ENCODE results near the gene MFAP2.

Gene MFAP2

DNA sequence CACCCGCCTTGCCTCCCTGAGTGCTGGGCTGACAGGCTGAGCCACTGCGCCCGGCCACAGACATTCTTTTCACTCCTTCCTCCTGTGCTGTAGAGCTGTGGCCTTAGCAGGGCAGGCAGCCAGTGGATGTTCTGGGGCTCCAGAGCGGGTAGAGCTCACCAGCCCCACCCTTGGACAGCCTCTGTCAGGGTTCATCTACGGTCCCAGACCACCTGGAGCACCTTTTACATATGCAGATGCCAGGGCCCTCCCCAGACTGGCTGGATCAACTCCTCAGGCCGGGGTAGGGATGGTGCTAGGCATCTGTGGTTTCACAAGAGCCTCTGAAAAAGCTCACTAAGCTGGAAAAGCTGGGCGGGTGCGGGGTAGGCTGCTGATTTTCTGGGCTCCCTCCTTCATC is 26.7 kb upstream of the MFAP2 start:
- DNase-seq (ENCODE audit: low spot score), result no peak

DNA sequence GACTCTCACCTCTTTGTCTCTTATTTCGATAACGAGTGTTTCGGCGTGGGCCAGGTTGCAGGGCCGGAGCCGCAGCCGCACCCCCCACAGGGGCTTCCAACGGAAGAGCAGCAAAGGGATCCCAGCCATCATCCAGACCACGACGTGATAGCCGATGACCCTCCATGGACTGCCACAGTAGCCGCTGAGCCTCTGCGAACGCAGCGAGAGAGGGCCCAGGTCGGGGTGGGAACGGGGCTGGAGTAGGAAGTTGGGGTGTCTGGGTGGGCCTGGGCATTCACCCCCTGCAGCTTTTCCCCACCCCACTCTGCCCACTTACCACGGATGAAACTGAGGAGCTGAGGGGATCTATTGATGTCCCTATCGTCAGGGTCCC is 24.9 kb upstream of the MFAP2 start:
- DNase-seq (ENCODE audit: low spot score), result no peak

GRCh38 chr1:17004466-17005364 is 24.3 kb upstream of the MFAP2 start:
- DNase-seq (ENCODE audit: low spot score), result no peak

DNA sequence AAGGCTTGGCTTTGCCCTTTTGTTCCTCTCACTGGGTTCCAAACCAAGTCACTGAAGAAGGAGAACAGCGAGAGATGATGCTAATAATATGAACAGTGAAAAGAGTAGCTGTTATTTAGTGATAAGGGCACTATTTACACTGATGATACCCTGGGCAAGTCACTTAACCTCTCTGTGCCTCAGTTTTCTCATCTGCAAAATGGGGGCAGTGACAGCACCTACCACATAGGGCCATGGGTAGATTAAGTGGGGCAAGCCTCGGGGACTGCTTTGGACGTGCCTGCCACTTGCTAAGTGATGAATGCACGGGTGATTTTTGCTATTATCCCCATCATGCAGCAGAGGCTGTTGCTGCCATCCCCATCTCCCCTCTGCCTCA is 22.1 kb upstream of the MFAP2 start:
- DNase-seq (ENCODE audit: low spot score), result no peak

DNA sequence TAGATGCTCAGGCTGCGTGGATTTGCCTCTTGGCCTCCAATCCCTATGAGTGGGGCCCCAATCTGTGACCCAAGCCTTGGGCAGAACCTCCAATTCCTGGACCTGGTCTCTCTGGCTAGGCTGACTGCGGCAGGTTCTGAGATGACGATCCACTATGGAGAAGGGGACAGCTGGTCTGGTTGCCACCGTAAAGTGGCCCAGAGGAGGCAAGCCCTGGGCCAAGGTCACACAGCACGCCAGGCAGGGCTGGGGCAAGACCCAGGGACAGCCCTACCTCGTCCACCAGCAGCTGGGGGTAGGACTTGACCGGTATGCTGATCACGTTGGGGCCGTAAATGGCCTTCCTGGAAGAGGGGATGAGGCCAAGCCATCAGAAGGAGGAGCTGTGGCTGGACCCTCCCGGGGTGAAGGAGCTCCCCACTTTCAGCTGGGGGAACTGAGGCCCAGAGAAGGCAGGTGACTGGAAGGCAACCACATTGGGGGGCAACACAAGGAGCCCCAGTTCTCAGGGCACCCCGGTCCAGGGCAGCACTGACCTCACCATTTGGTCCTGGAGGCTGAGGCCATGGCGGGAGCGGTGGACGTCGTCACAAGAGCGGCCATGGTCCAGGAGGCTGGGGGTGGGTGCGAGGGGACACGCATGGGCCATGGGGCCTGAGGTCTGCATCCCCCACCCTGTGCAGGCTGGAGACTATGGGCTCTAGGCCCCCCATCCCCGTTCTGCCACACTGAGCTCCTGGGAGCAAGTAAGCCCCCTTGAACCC is 21.5 kb upstream of the MFAP2 start:
- no peak for DNase-seq (ENCODE audit: low spot score)

DNA sequence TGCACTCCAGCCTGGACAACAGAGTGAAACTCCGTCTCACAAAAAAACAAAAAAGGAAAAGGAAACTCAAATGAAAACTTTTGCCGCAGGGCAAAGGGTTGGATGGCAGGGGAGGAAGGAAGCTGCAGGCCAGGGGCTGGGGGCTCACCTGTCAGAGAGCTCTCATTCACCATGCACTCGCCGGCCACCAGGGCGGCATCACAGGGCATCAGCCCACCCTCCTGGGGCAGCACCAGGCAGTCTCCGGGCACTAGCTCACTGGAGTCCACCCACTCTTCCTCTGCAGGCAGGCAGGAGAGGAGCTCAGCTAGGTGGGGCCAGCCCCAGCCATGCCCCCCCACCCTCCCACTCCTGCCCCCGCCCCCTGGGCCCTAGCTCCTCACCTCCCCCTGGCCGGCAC is 19.4 kb upstream of the MFAP2 start:
- no peak for DNase-seq (ENCODE audit: low spot score)

- no peak for DNase-seq (ENCODE audit: low spot score)
These were observed 18.2 kb upstream of the MFAP2 start for GRCh38 chr1:16998589-16998988.

- no peak for DNase-seq (ENCODE audit: low spot score)
These were observed 16.4 kb upstream of the MFAP2 start for GRCh38 chr1:16996845-16997244.

GRCh38 chr1:16993521-16994038 is 13.2 kb upstream of the MFAP2 start:
- no peak for DNase-seq (ENCODE audit: low spot score)

DNA sequence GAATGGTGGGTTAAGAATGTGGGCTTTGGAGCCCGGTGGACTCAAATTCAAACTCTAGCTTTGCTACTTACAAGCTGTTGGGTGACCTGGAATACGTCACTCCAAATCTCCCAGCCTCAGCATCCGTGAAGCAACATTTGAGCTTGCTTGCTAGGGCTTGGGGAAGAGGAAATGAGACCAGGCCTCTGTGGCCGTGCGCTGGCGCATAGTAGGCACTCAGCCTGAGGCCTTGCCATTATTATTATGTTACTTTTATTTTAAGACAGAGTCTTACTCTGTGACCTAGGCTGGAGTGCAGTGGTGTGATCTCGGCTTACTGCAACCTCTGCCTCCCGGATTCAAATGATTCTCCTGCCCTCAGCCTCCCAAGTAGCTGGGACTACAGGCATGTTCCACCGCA is 12.3 kb upstream of the MFAP2 start:
- no peak for DNase-seq (ENCODE audit: low spot score)

DNA sequence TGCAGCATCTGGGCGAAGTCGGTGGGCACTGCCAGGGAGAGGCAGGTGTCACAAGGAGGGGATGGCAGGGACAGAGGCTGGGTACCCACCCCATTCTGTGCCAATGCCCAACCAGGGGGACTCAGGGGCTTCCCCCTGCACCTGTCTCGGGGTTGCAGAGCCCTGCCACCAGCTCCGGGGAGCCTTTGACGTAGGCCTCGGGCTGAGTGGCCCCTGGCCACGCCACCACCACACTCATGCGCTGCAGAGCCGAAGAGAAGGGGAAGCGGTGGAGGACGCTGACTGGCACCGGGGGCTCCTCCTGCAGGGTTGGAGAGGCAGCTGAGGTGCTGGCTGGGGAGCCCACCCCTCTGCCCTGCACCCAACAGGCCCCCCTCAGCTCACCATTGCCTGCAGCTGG is 11.7 kb upstream of the MFAP2 start:
- no peak for DNase-seq (ENCODE audit: low spot score)

- no peak for DNase-seq (ENCODE audit: low spot score)
These were observed 11.2 kb upstream of the MFAP2 start for GRCh38 chr1:16991571-16991970.

DNA sequence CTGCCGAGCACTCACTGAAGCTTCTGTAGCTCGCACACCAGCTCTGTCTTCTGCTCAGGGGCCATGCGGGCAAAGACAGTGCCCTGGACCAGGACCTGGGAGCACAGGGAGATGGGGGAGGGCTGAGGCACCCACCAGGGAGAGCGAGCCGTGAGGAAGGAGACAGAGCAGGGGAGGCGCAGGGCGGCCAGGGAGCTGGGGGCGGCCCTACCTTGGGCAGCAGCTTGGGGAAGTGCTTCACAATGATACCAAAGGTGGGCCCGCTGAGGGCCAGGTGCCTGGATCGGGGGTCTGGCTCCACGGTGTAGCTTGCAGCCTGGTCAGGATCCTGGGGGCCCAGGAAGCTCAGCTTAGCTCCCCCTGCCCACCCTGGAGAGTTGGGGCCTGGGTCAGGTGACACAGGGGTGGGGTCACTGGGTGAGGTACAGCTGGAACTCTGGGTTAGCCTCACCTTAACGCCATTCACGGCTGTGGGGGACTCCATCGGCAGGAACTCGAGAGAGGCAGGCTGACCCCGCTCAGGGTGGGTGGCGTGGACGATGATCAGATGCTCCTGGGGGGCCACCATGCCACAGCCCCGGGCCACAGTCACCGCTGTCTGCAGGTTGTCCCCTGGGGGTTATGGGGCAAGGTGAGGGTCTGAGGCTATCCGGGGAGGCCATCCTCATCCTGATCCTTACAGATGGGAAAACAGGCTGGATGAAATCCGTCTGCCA is 9.4 kb upstream of the MFAP2 start:
- DNase-seq (ENCODE audit: low spot score), result no peak

DNA sequence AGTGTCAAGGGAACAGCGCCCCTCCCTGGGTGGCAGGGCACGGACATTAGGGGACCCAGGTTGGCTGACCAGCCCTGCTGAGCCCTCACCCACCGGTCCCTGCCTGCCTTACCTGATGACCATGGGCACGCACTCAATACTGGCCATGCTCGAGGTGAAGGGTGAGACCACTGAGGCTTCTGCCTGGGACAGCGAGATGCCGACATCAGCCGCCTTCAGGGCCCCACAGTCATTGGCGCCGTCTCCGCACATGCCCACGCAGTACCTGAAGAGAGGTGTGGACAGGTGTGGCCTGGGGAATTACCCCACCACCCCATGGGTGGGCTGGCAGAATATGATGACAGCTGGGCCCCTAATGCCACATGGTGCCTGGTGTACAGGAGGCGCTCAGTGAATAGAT is 7.8 kb upstream of the MFAP2 start:
- no peak for DNase-seq (ENCODE audit: low spot score)

GRCh38 chr1:16986962-16987361 is 6.5 kb upstream of the MFAP2 start:
- no peak for DNase-seq (ENCODE audit: low spot score)

DNA sequence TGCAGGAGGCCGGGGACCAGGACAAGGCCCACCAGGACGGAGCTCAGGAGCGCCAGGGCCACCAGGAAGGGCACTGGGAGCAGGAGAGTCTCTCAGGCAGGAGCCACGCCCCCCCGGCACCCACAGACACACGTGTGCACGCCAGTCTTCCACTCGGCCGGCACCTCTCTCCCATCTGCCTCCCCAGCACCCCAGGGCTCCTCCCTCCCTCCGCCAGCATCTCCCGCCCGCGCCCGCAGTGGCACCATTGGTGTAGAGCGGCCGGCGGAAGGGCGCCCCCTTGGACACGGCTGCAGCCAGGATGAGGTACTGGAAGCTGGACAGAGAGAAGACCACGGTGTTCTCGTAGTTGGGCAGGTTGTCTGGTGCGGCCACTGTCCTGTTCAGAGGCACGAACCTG is 6.1 kb upstream of the MFAP2 start:
- DNase-seq (ENCODE audit: low spot score), result no peak

DNA sequence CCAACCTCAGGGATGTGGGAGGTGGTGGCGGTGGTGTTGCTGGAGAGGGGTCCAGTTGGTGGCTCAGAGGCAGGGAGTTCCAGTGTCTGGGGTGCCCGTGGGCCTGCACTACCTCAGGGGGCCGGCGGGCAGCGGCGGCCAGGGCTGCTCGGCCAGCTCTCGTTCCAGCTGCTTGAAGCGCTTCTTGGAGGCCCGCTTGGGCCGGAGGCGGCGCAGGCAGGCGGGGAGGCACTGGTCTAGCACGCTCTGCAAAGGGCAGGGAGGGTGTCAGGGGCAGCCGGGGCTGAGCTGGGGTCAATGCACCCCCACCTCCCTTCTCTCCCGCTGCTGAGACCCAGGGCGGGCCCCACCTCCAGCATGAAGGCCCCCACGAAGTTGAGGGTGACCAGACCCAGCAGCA is 5.7 kb upstream of the MFAP2 start:
- no peak for DNase-seq (ENCODE audit: low spot score)

DNA sequence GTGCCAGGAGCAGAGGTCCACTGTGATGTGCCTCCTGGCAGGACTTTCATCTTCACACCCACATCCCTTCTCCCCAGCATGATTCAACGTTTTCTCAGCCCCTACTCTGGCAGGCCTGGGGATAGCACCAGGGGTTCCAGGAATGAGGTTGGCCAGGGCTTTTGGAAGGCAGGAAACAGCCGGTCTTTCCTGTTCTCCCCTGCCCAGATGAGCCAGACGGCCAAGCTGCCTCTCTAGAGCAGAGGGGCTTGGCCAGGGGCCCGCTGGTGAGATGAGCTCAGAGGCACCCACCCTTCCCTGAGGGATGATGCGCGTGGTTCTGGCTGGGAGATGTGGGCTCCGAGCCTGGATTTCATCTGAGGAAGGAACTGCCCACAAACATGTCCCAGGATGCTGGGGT is 4.3 kb upstream of the MFAP2 start:
- DNase-seq (ENCODE audit: low spot score), result no peak

GRCh38 chr1:16983649-16984048 is 3.2 kb upstream of the MFAP2 start:
- no peak for DNase-seq (ENCODE audit: low spot score)

- no peak for DNase-seq (ENCODE audit: low spot score)
These were observed 2.5 kb upstream of the MFAP2 start for GRCh38 chr1:16982902-16983301.

GRCh38 chr1:16981269-16981849 is 939 bp upstream of the MFAP2 start:
- DNase-seq (ENCODE audit: low spot score), result peak; percentile 35

Data from kidney tubule cell (primary cell).